CD14-positive monocyte (primary cell): ENCODE measurements around the gene CC2D1A. TPM values are rescaled to one million over a fixed set of nuclear protein-coding genes. Genes with fewer than 3 reads are reported as not detected.

Experiments
- DNase-seq, 3 donors: peaks; one replicate each; pipeline ENCODE4 v3.0.0-alpha.2; 2011 to 2022
- H2AFZ ChIP-seq: 2 replicates; pipeline ENCODE4 v1.6.0; 2012; ENCODE audit warnings: mild to moderate bottlenecking, low read depth, low read length, inconsistent platforms; ENCODE audit not compliant: insufficient read depth, poor library complexity, severe bottlenecking
- H3K27ac ChIP-seq, 2 donors: 1 replicate in 1 of 2; 2 replicates in 1 of 2; pipeline ENCODE4 v1.5.1; 2012 to 2013; ENCODE audit warnings: low read length in 2 of 2, control low read depth in 1 of 2, inconsistent platforms in 1 of 2, low read depth in 1 of 2, mild to moderate bottlenecking in 1 of 2
- H3K27me3 ChIP-seq, 2 donors: one replicate each; pipeline versions ENCODE4 v1.6.0 to v1.6.1; 2011 to 2013; ENCODE audit warnings: low read length in 2 of 2; ENCODE audit not compliant: control insufficient read depth in 2 of 2, insufficient read depth in 2 of 2
- H3K36me3 ChIP-seq, 2 donors: replicated peaks in 1 of 2; 1 replicate in 1 of 2; 2 replicates in 1 of 2; pipeline versions ENCODE4 v1.5.1 to v1.6.1; 2012 to 2013; ENCODE audit warnings: low read length in 2 of 2, control low read depth in 1 of 2, inconsistent platforms in 1 of 2, mild to moderate bottlenecking in 1 of 2; ENCODE audit not compliant: insufficient read depth in 2 of 2, control insufficient read depth in 1 of 2
- H3K4me1 ChIP-seq, 2 donors: 1 replicate in 1 of 2; 2 replicates in 1 of 2; pipeline versions ENCODE4 v1.5.1 to v1.6.1; 2012 to 2013; ENCODE audit warnings: low read length in 2 of 2, control low read depth in 1 of 2, inconsistent platforms in 1 of 2, mild to moderate bottlenecking in 1 of 2, moderate library complexity in 1 of 2; ENCODE audit not compliant: insufficient read depth in 2 of 2, control insufficient read depth in 1 of 2
- H3K4me2 ChIP-seq: replicated peaks from 2 replicates; pipeline ENCODE3; 2012; ENCODE audit warnings: low read length, moderate library complexity, mild to moderate bottlenecking; ENCODE audit not compliant: poor library complexity, severe bottlenecking; ENCODE audit errors: extremely low read depth
- H3K4me3 ChIP-seq, 3 experiments: fragments of 200-600 bp in 1 of 3; sonication (generic) in 1 of 3; replicated peaks in 1 of 3; 1 replicate in 2 of 3; 2 replicates in 1 of 3; pipeline ENCODE4 v1.5.1; 2011 to 2013; ENCODE audit warnings: low read length in 3 of 3, mild to moderate bottlenecking in 3 of 3, control low read depth in 2 of 3, low read depth in 2 of 3, inconsistent platforms in 1 of 3, moderate library complexity in 1 of 3
- H3K79me2 ChIP-seq: 2 replicates; pipeline ENCODE4 v1.6.0; 2012; ENCODE audit warnings: mild to moderate bottlenecking, control low read depth, inconsistent platforms, low read length, moderate library complexity; ENCODE audit not compliant: insufficient read depth
- H3K9ac ChIP-seq: 2 replicates; pipeline ENCODE4 v1.6.0; 2017; ENCODE audit warnings: low read length, mild to moderate bottlenecking; ENCODE audit not compliant: insufficient read depth, poor library complexity, severe bottlenecking
- H3K9me3 ChIP-seq, 2 donors: replicated peaks in 1 of 2; 1 replicate in 1 of 2; 2 replicates in 1 of 2; pipeline versions ENCODE4 v1.5.1 to v1.6.1; 2012 to 2013; ENCODE audit warnings: low read length in 2 of 2, control low read depth in 1 of 2; ENCODE audit not compliant: control insufficient read depth in 1 of 2, insufficient read depth in 1 of 2
- H4K20me1 ChIP-seq: 2 replicates; pipeline ENCODE4 v1.6.0; 2012; ENCODE audit warnings: mild to moderate bottlenecking, low read length, control low read depth, moderate library complexity; ENCODE audit not compliant: insufficient read depth
- H3K27ac Mint-ChIP-seq, 7 donors: one replicate each; pipeline ENCODE4 v1.8.0; 2020; ENCODE audit warnings: mild to moderate bottlenecking in 7 of 7, mixed read lengths in 7 of 7, moderate library complexity in 6 of 7, inconsistent platforms in 2 of 7
- H3K27me3 Mint-ChIP-seq, 3 donors: one replicate each; pipeline ENCODE4 v1.8.0; 2021 to 2022; ENCODE audit warnings: low read depth in 3 of 3, mild to moderate bottlenecking in 3 of 3, mixed read lengths in 3 of 3, moderate library complexity in 3 of 3, inconsistent platforms in 1 of 3
- H3K36me3 Mint-ChIP-seq, 2 donors: one replicate each; pipeline ENCODE4 v1.8.0; 2020; ENCODE audit warnings: mixed read lengths in 2 of 2, inconsistent platforms in 1 of 2, mild to moderate bottlenecking in 1 of 2
- H3K4me1 Mint-ChIP-seq: one replicate; pipeline ENCODE4 v1.8.0; 2020; ENCODE audit warnings: mild to moderate bottlenecking, mixed read lengths
- H3K4me3 Mint-ChIP-seq, 2 donors: one replicate each; pipeline ENCODE4 v1.8.0; 2020; ENCODE audit warnings: mild to moderate bottlenecking in 2 of 2, mixed read lengths in 2 of 2, moderate library complexity in 1 of 2
- H3K9me3 Mint-ChIP-seq, 7 donors: one replicate each; pipeline ENCODE4 v1.8.0; 2020 to 2022; ENCODE audit warnings: mixed read lengths in 7 of 7, mild to moderate bottlenecking in 6 of 7, moderate library complexity in 6 of 7, inconsistent platforms in 2 of 7
- CTCF ChIP-seq: fragments of 200-600 bp; IDR thresholded peaks from one replicate; pipeline ENCODE4 v1.8.0; 2022; ENCODE audit warnings: antibody characterized with exemption, mild to moderate bottlenecking
- WGBS: methylation state at CpG from one replicate; pipeline ENCODE4 v1.1.5; 2013; ENCODE audit warnings: missing lambda C conversion rate; ENCODE audit not compliant: insufficient coverage; 5-methylcytosine and 5-hydroxymethylcytosine counted together
- intact Hi-C, 2 donors: fragments of 100-400 bp; cut with micrococcal nuclease; formaldehyde crosslinking; loops; one replicate each; pipeline versions ENCODE4 v1.15.0 to v1.15.1; 2023
- polyA plus RNA-seq, 3 donors: library from polyadenylated mRNA; depleted of rRNA in 1 of 3; unstranded in 2 of 3; stranded (reverse) in 1 of 3; fragments of 300-500 nt in 2 of 3; fragments of >200 nt in 1 of 3; fragmentation: Illumina TruSeq in 2 of 3; gene quantifications; 1 replicate in 2 of 3; 2 replicates in 1 of 3; pipeline ENCODE4 v1.2.3, GENCODE V29; 2012 to 2021

Gene CC2D1A
- polyA plus RNA-seq, 3 donors: 4.6 to 27.0 (median 6.2) TPM

DNA sequence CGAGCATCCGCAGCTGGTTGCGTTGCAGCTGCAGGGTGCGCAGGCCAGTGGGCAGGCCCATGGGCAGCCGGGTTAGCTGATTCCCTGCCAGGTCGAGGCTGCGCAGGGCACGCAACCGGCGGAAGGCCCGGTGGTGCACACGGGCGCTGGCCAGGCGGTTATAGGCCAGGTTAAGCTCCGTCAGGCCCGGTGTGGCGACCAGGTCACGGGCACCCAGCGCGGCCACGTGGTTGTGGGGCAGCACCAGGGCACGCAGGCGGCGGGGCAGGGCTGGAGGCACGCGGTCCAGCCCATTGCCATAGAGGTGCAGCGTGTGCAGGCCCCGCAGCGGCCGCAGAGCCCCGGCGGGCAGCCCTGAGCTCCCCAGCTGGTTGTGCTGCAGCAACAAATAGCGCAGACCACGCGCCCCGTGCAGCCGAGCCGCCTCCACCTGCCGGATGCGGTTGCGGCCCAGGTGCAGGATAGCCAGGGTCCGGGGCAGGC, 27.0 kb downstream of the CC2D1A start:
- peaks cover 8 to 19% (median 11%) of the 10 kb centered on the region in 3 donors for H3K27me3 Mint-ChIP-seq
- no peaks in the 10 kb centered on the region for H3K79me2 ChIP-seq
- peaks cover 0 to 2% (median 0%) of the 10 kb centered on the region in 7 donors for H3K9me3 Mint-ChIP-seq
- DNase-seq: no peak
- H2AFZ ChIP-seq: no peak overlapping the region
- no peak overlapping the region for H3K27ac ChIP-seq
- no peak overlapping the region for H3K4me3 Mint-ChIP-seq
- peaks cover 8 to 23% of the 10 kb centered on the region in 2 donors for H3K36me3 Mint-ChIP-seq
- 94% methylated on average over 37 of the region's 42 CpGs for WGBS
- no peaks in the 10 kb centered on the region for H3K9me3 ChIP-seq
- no peaks in the 10 kb centered on the region for H4K20me1 ChIP-seq
- TF ChIP-seq CTCF: no peak
- H3K27ac Mint-ChIP-seq: no peak overlapping the region
- intact Hi-C loops: no loop called here
- H3K4me3 ChIP-seq: no peak overlapping the region
- no peaks in the 10 kb centered on the region for H3K4me1 Mint-ChIP-seq
- no peak overlapping the region for H3K9ac ChIP-seq
- H3K36me3 ChIP-seq: peaks cover 17 to 20% of the 10 kb centered on the region in 2 donors
- H3K4me2 ChIP-seq: no peak overlapping the region
- no peaks in the 10 kb centered on the region for H3K4me1 ChIP-seq
- peaks cover 0 to 9% of the 10 kb centered on the region in 2 donors for H3K27me3 ChIP-seq

GRCh38 chr19:13934785-13935109, 28.7 kb downstream of the CC2D1A start:
- H2AFZ ChIP-seq: no peak overlapping the region

More at GRCh38 chr19:13934785-13935109, 28.7 kb downstream of the CC2D1A start:
- no peak overlapping the region for H3K9ac ChIP-seq
- 97% methylated on average over 2 of the region's 2 CpGs for WGBS
- intact Hi-C loops: no loop called here
- no peak overlapping the region for H3K27ac ChIP-seq
- Mint-ChIP-seq H3K36me3 (peaks cover 0 to 10% of the 10 kb centered on the region in 2 donors), H3K27me3 (peaks cover 15 to 32% (median 18%) of the 10 kb centered on the region in 3 donors), H3K9me3 (peaks cover 0 to 2% (median 0%) of the 10 kb centered on the region in 7 donors), H3K4me1 (no peaks in the 10 kb centered on the region), H3K4me3 (peak overlapping the region in 1 of 2 donors; percentile 1), H3K27ac (no peak overlapping the region)
- no peaks in the 10 kb centered on the region for H3K4me1 ChIP-seq
- no peaks in the 10 kb centered on the region for H3K9me3 ChIP-seq
- peaks cover 0 to 20% of the 10 kb centered on the region in 2 donors for H3K27me3 ChIP-seq
- no peaks in the 10 kb centered on the region for H4K20me1 ChIP-seq
- TF ChIP-seq CTCF: no peak
- no peak overlapping the region for H3K4me2 ChIP-seq
- no peak for DNase-seq
- H3K79me2 ChIP-seq: no peaks in the 10 kb centered on the region
- peaks cover 12 to 14% of the 10 kb centered on the region in 2 donors for H3K36me3 ChIP-seq
- H3K4me3 ChIP-seq: no peak overlapping the region
